Tongue (tissue), 2 donors: ENCODE data around the gene SLC22A5. TPM values are rescaled to one million over a fixed set of nuclear protein-coding genes. Genes with fewer than 3 reads are reported as not detected.

Experiments
- small RNA-seq: library from RNA; depleted of rRNA; stranded (forward); fragments of <200 nt; gene quantifications from one replicate; pipeline ENCODE3, GENCODE V24; 2014; ENCODE audit warnings: low replicate concordance
- total RNA-seq: library from RNA; depleted of rRNA; stranded (reverse); fragments of >200 nt; gene quantifications from one replicate; pipeline ENCODE4 v1.2.3, GENCODE V29; 2014

Gene SLC22A5
- total RNA-seq, 1 donor from 2014 or later: 5.9 TPM

Small RNA genes lying within 50 kb of the gene (small RNA-seq; reads per million reads assigned to genes)
- gene MIR3936: not detected

Other genes with a start within 250 kb of the SLC22A5 start
- 87.2 TPM for gene P4HA2, start 141.9 kb upstream of the SLC22A5 start, total RNA-seq
- 49.6 TPM for gene PDLIM4, start 112.0 kb upstream of the SLC22A5 start, total RNA-seq
- gene SLC22A4, start 75.3 kb upstream of the SLC22A5 start, total RNA-seq: 1.7 TPM
- 10.7 TPM for gene IRF1, start 121.1 kb downstream of the SLC22A5 start, total RNA-seq
- not detected for gene IL5, start 173.8 kb downstream of the SLC22A5 start, total RNA-seq
- gene RAD50, start 187.3 kb downstream of the SLC22A5 start, total RNA-seq: 48.8 TPM